ENCODE data around the gene SPINK5. TPM values are rescaled to one million over a fixed set of nuclear protein-coding genes. Genes with fewer than 3 reads are reported as not detected.

The SPINK5 gene
- total RNA-seq, 1 donor from 2014 or later, result 0.12 TPM

DNA sequence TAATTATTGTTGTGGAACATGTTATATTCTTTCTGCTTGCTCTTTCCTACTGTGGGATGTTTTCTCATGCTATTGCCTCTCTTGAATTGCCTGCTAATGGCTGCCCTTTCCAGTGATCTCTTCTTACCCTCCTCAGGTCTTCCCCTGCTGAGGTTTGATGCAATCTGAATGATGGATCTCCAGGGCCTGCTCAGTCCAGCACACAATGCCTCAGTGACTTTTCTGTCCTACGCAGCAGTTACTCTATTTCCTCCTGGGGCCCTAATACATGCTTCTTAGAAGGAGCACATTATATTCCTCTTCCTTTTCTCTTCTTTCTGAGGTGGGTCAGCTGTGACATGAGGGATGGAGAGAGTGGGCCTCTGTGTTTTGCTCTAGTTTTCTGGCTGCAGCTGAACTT lies 104.5 kb downstream of the SPINK5 start, which contains the start of gene SPINK14:
TSS of gene SPINK14 (plus strand) at position 301 of the 400 bp plus-strand sequence. CDS start 1,187 bp downstream, outside the sequence.
- DNase-seq (ENCODE audit: extremely low read depth, low read depth, low spot score), result no peak

DNA sequence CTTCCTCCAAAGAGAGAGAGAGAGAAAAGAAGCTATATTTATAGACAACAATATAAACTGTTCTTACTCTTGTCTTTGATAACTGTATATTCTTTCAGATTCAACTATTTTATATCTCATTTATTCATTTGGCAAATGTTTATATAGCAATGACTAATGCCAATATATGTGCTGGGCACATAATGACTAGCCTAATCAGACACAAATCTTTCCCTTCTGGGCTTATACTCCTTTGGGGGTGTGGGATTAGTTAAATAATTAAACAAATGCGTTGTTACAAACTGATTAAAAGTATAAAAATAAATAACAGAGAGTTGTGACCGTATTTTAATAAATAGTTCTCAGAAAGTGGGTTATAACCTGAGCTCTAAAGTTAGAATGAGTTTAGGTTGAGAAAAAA lies 108.6 kb downstream of the SPINK5 start:
- no peak for DNase-seq (ENCODE audit: extremely low read depth, low read depth, low spot score)

DNA sequence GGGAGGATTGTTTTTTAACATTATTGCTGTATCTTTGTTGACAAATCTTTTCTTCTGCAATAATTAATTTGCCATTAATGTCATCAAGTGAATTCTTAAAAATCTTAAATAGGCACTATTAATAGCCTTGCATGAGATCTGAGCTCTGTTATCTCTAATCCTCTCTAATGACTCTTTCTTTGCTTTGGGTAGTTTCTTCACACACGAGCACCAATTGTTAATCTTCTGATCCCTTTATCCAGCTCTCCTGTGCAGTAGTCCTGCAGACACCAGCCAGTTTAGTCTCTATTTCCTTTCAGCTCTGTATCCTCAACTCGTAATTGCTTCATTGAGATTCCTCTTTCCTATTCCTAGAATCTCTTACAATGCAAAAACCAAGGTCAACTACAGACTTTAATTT lies 112.7 kb downstream of the SPINK5 start:
- DNase-seq (ENCODE audit: extremely low read depth, low read depth, low spot score), result no peak

DNA sequence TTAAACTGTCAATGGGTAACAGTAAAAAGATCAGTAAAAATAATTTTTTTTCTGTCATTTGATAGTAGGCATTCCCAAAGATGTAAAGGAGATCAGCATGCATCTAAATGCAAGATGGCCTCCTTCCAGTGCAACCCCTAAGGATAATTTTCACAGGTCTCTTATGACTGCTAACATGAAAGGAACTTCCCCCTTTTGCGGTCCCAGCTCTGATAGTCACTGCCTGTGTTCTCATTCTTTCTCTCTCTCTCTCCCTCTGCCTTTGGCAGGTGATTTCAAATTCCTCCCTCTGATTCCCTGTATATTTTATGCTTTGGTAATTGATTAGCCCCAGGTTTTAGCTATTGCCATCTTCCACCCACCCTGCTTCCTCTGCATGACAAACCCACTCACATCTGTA lies 113.4 kb downstream of the SPINK5 start:
- DNase-seq (ENCODE audit: extremely low read depth, low read depth, low spot score), result no peak

DNA sequence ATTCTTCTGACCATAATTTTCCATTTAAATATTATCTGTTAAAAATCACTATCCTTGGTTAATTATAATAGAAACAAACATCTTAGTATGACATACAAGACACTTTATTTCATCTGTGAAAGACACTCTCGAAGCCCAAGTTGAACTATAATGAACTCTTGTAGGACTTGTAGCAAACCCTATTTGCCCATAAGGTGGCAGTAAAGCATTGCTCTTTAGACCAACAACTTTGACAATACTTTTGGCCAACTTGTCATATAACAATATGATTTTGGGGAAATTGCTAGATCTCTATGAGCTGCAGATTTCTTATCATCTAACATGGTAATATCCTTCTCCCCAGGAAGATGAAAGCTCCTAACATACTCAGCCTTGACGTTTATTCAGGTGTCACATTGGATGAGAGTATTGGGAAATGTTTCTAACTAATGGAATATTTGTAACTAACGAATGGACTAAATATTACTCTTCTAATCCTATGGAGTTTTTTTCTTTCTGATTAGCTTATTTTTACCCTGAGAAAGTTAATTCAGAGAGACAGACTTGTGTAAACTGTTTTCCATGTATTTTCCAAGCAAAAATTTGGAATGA lies 115.5 kb downstream of the SPINK5 start:
- peak; percentile 65 for DNase-seq (ENCODE audit: extremely low read depth, low read depth, low spot score)

DNA sequence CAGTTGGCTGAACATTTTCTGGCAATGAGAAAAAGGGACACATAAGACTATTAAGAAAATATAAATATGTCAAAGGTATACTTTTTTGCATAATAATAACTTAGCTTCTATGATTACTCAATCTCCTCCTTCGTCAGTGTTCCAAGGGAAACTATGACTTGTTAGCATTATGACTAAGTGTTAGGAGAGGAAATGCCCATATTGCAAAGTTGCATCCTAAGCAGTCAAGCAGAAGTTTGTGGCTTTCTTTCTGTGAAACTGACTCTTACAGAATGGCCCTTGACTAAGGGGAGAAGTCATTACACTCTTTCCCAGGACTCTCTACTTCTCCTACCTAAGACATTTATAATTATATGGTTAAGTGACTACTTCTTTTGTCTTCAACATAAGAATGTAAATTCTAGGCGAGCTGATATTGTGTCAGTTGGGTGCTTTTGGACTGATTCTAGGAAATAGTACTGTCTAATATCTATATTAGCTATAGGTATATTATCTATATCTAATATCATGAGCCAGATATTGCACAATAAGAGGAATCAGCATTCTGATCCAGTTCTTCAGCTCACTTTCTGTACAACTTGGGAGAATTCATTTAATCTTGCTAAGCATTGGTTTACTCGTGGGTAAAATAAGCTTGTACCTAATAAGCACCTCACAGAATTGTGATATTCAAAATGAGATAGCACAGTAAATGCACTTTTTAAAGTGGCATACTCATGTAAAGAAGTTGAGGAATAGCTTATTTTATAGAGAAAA lies 122.6 kb downstream of the SPINK5 start:
- DNase-seq (ENCODE audit: extremely low read depth, low read depth, low spot score), result peak; percentile 74

Other genes starting within 250 kb of the SPINK5 start
- not detected in 2 replicates for gene SPINK1, start 232.3 kb upstream of the SPINK5 start, total RNA-seq
- not detected in 2 replicates for gene SCGB3A2, start 185.3 kb upstream of the SPINK5 start, total RNA-seq
- not detected in 2 replicates for gene C5orf46, start 157.4 kb upstream of the SPINK5 start, total RNA-seq
- gene SPINK14, start 104.6 kb downstream of the SPINK5 start, total RNA-seq, result not detected in 2 replicates
- gene SPINK6, start 139.1 kb downstream of the SPINK5 start, total RNA-seq, result not detected in 2 replicates
- gene MARCOL, start 174.5 kb downstream of the SPINK5 start, total RNA-seq, result not detected in 2 replicates
- not detected in 2 replicates for gene SPINK13, start 204.8 kb downstream of the SPINK5 start, total RNA-seq
- gene SPINK7, start 248.4 kb downstream of the SPINK5 start, total RNA-seq, result not detected in 2 replicates